Stimulated activated naive B cell treated with anti-CD40 and anti-IgM and Interleukin-4, amounts not matched to agents 10 μg/mL and 1 μg/mL and 100 μg/mL, for 72 hours (primary cell): ENCODE results near the gene ADGRA3.
"Not testable (repeated sequence)": the region's sequence is repeated elsewhere in the genome, so short reads cannot be mapped to it uniquely, and the experiment has no call there.

Experiments used
- ATAC-seq, 2 donors: fragments of 150-1000 bp; cut with Tn5 transposase; replicated peaks; 2 replicates each; pipeline ENCODE4 v1.10.0; 2021; ENCODE audit warnings: moderate library complexity in 1 of 2
- DNase-seq: peaks from one replicate; pipeline ENCODE4 v3.0.0; 2021
- H3K27ac Mint-ChIP-seq: one replicate; pipeline ENCODE4 v1.8.0; 2022; ENCODE audit warnings: mild to moderate bottlenecking, mixed read lengths
- H3K27me3 Mint-ChIP-seq, 2 donors: one replicate each; pipeline ENCODE4 v1.8.0; 2022; ENCODE audit warnings: mixed read lengths in 2 of 2
- H3K36me3 Mint-ChIP-seq, 2 donors: one replicate each; pipeline ENCODE4 v1.8.0; 2022; ENCODE audit warnings: mixed read lengths in 2 of 2, mild to moderate bottlenecking in 1 of 2
- H3K4me1 Mint-ChIP-seq, 2 donors: one replicate each; pipeline ENCODE4 v1.8.0; 2022; ENCODE audit warnings: mixed read lengths in 2 of 2, mild to moderate bottlenecking in 1 of 2
- H3K4me3 Mint-ChIP-seq, 2 donors: one replicate each; pipeline ENCODE4 v1.8.0; 2022; ENCODE audit warnings: mild to moderate bottlenecking in 2 of 2, mixed read lengths in 2 of 2, moderate library complexity in 1 of 2
- H3K9me3 Mint-ChIP-seq, 2 donors: one replicate each; pipeline ENCODE4 v1.8.0; 2022; ENCODE audit warnings: mixed read lengths in 2 of 2, mild to moderate bottlenecking in 1 of 2

The ADGRA3 gene

GRCh38 chr4:22480675-22481327 is 35.1 kb downstream of the ADGRA3 start:
- H3K27me3 Mint-ChIP-seq, result no peaks in the 10 kb centered on the region
- no peak overlapping the region for H3K27ac Mint-ChIP-seq
- no peak overlapping the region for H3K4me3 Mint-ChIP-seq
- DNase-seq (no peak), ATAC-seq (no peak)
- peaks cover 0 to 2% of the 10 kb centered on the region in 2 donors for H3K4me1 Mint-ChIP-seq
- H3K9me3 Mint-ChIP-seq, result peaks cover 0 to 4% of the 10 kb centered on the region in 2 donors
- no peaks in the 10 kb centered on the region for H3K36me3 Mint-ChIP-seq

- Mint-ChIP-seq H3K36me3 (no peaks in the 10 kb centered on the region), H3K4me3 (no peak overlapping the region), H3K27me3 (no peaks in the 10 kb centered on the region), H3K27ac (no peak overlapping the region), H3K9me3 (peaks cover 0 to 4% of the 10 kb centered on the region in 2 donors), H3K4me1 (no peaks in the 10 kb centered on the region)
- ATAC-seq, result no peak
- DNase-seq, result no peak
Measured at GRCh38 chr4:22478426-22478825, 37.4 kb downstream of the ADGRA3 start.

GRCh38 chr4:22477813-22478182 is 38.1 kb downstream of the ADGRA3 start:
- no peaks in the 10 kb centered on the region for H3K4me1 Mint-ChIP-seq
- peaks cover 0 to 4% of the 10 kb centered on the region in 2 donors for H3K9me3 Mint-ChIP-seq
- ATAC-seq (no peak), DNase-seq (no peak)
- no peaks in the 10 kb centered on the region for H3K27me3 Mint-ChIP-seq
- no peak overlapping the region for H3K4me3 Mint-ChIP-seq
- H3K36me3 Mint-ChIP-seq, result no peaks in the 10 kb centered on the region
- H3K27ac Mint-ChIP-seq, result no peak overlapping the region

- ATAC-seq, result no peak
- H3K27me3 Mint-ChIP-seq, result no peaks in the 10 kb centered on the region
- H3K4me1 Mint-ChIP-seq, result no peaks in the 10 kb centered on the region
- no peaks in the 10 kb centered on the region for H3K36me3 Mint-ChIP-seq
- H3K27ac Mint-ChIP-seq, result no peak overlapping the region
- peaks cover 0 to 4% of the 10 kb centered on the region in 2 donors for H3K9me3 Mint-ChIP-seq
- H3K4me3 Mint-ChIP-seq, result no peak overlapping the region
- no peak for DNase-seq
Measured at GRCh38 chr4:22477136-22477812, 38.6 kb downstream of the ADGRA3 start.

GRCh38 chr4:22476011-22476410 is 39.9 kb downstream of the ADGRA3 start:
- Mint-ChIP-seq H3K4me3 (no peak overlapping the region), H3K9me3 (peaks cover 0 to 4% of the 10 kb centered on the region in 2 donors), H3K4me1 (no peaks in the 10 kb centered on the region), H3K27ac (no peak overlapping the region), H3K36me3 (no peaks in the 10 kb centered on the region), H3K27me3 (no peaks in the 10 kb centered on the region)
- DNase-seq (no peak), ATAC-seq (no peak)

GRCh38 chr4:22475311-22475646 is 40.6 kb downstream of the ADGRA3 start:
- not testable (repeated sequence) for H3K27ac Mint-ChIP-seq, H3K36me3 Mint-ChIP-seq, H3K9me3 Mint-ChIP-seq, H3K27me3 Mint-ChIP-seq, H3K4me1 Mint-ChIP-seq, DNase-seq, ATAC-seq, H3K4me3 Mint-ChIP-seq

- no peak for DNase-seq
- H3K4me3 Mint-ChIP-seq, result no peak overlapping the region
Measured at GRCh38 chr4:22474636-22475310, 41.1 kb downstream of the ADGRA3 start.

GRCh38 chr4:22473268-22473667 is 42.6 kb downstream of the ADGRA3 start:
- no peaks in the 10 kb centered on the region for H3K4me1 Mint-ChIP-seq
- H3K27ac Mint-ChIP-seq, result no peak overlapping the region
- DNase-seq (no peak), ATAC-seq (no peak)
- no peak overlapping the region for H3K4me3 Mint-ChIP-seq
- H3K9me3 Mint-ChIP-seq, result no peaks in the 10 kb centered on the region
- H3K27me3 Mint-ChIP-seq, result no peaks in the 10 kb centered on the region
- no peaks in the 10 kb centered on the region for H3K36me3 Mint-ChIP-seq

More at GRCh38 chr4:22474636-22475310, 41.1 kb downstream of the ADGRA3 start:
- no peaks in the 10 kb centered on the region for H3K4me1 Mint-ChIP-seq
- H3K36me3 Mint-ChIP-seq, result no peaks in the 10 kb centered on the region
- no peak overlapping the region for H3K27ac Mint-ChIP-seq
- ATAC-seq, result no peak
- peaks cover 0 to 4% of the 10 kb centered on the region in 2 donors for H3K9me3 Mint-ChIP-seq
- no peaks in the 10 kb centered on the region for H3K27me3 Mint-ChIP-seq

GRCh38 chr4:22471999-22472461 is 43.8 kb downstream of the ADGRA3 start:
- Mint-ChIP-seq H3K36me3 (no peaks in the 10 kb centered on the region), H3K27ac (no peak overlapping the region), H3K9me3 (no peaks in the 10 kb centered on the region), H3K4me3 (no peak overlapping the region), H3K4me1 (no peaks in the 10 kb centered on the region), H3K27me3 (no peaks in the 10 kb centered on the region)
- no peak for DNase-seq
- ATAC-seq, result no peak

GRCh38 chr4:22471419-22471818 is 44.4 kb downstream of the ADGRA3 start:
- Mint-ChIP-seq H3K9me3 (no peaks in the 10 kb centered on the region), H3K36me3 (no peaks in the 10 kb centered on the region), H3K27ac (no peak overlapping the region), H3K27me3 (no peaks in the 10 kb centered on the region), H3K4me1 (no peaks in the 10 kb centered on the region), H3K4me3 (no peak overlapping the region)
- DNase-seq, result no peak
- no peak for ATAC-seq

- ATAC-seq (no peak), DNase-seq (no peak)
- H3K9me3 Mint-ChIP-seq, result peaks cover 0 to 4% of the 10 kb centered on the region in 2 donors
- H3K4me3 Mint-ChIP-seq, result no peak overlapping the region
- no peaks in the 10 kb centered on the region for H3K27me3 Mint-ChIP-seq
- H3K27ac Mint-ChIP-seq, result no peak overlapping the region
- no peaks in the 10 kb centered on the region for H3K4me1 Mint-ChIP-seq
- H3K36me3 Mint-ChIP-seq, result no peaks in the 10 kb centered on the region
Measured at GRCh38 chr4:22466581-22466980, 49.3 kb downstream of the ADGRA3 start.

- no peaks in the 10 kb centered on the region for H3K36me3 Mint-ChIP-seq
- ATAC-seq, result no peak
Measured at GRCh38 chr4:22465996-22466395, 49.9 kb downstream of the ADGRA3 start.

GRCh38 chr4:22465349-22465748 is 50.5 kb downstream of the ADGRA3 start:
- no peaks in the 10 kb centered on the region for H3K27me3 Mint-ChIP-seq
- no peaks in the 10 kb centered on the region for H3K36me3 Mint-ChIP-seq
- H3K9me3 Mint-ChIP-seq, result peaks cover 0 to 4% of the 10 kb centered on the region in 2 donors
- ATAC-seq (no peak), DNase-seq (no peak)
- no peak overlapping the region for H3K27ac Mint-ChIP-seq
- no peak overlapping the region for H3K4me3 Mint-ChIP-seq
- no peaks in the 10 kb centered on the region for H3K4me1 Mint-ChIP-seq

More at GRCh38 chr4:22465996-22466395, 49.9 kb downstream of the ADGRA3 start:
- Mint-ChIP-seq H3K9me3 (peaks cover 0 to 4% of the 10 kb centered on the region in 2 donors), H3K4me1 (no peaks in the 10 kb centered on the region), H3K27ac (no peak overlapping the region), H3K27me3 (no peaks in the 10 kb centered on the region), H3K4me3 (no peak overlapping the region)
- DNase-seq, result no peak

- Mint-ChIP-seq H3K27me3 (no peaks in the 10 kb centered on the region), H3K36me3 (no peaks in the 10 kb centered on the region), H3K4me1 (no peaks in the 10 kb centered on the region), H3K9me3 (peaks cover 0 to 4% of the 10 kb centered on the region in 2 donors), H3K4me3 (no peak overlapping the region), H3K27ac (no peak overlapping the region)
- ATAC-seq (no peak), DNase-seq (no peak)
Measured at GRCh38 chr4:22463179-22463578, 52.7 kb downstream of the ADGRA3 start.

GRCh38 chr4:22462688-22463087 is 53.2 kb downstream of the ADGRA3 start:
- H3K36me3 Mint-ChIP-seq, result no peaks in the 10 kb centered on the region
- H3K4me3 Mint-ChIP-seq, result no peak overlapping the region
- H3K27me3 Mint-ChIP-seq, result no peaks in the 10 kb centered on the region
- H3K27ac Mint-ChIP-seq, result no peak overlapping the region
- H3K9me3 Mint-ChIP-seq, result peaks cover 0 to 4% of the 10 kb centered on the region in 2 donors
- no peak for DNase-seq
- H3K4me1 Mint-ChIP-seq, result no peaks in the 10 kb centered on the region
- no peak for ATAC-seq
